K562 (cell line): ENCODE data around the gene CCDC60. TPM values are rescaled to one million over a fixed set of nuclear protein-coding genes. Genes with fewer than 3 reads are reported as not detected.

ENCODE experiments used
- ATAC-seq: fragments of 200-7000 bp; cut with Tn5 transposase; 3 replicates; pipeline ENCODE4 v1.9.1; 2020; ENCODE audit warnings: moderate library complexity
- BruUV-seq: library from RNA; stranded (reverse); fragments of 400-500 nt; replicated peaks from 2 replicates; lab custom pipeline; 2021; lab: Mats Ljungman, UMichigan
- CTCF ChIA-PET: fragments of 300-600 bp; formaldehyde crosslinking; extraction: SDS; loops from one replicate; lab custom pipeline; 2021; ENCODE audit warnings: low intra/inter-chr PET ratio; lab: Yijun Ruan, JAX
- POLR2A ChIA-PET: fragments of 300-600, 350-650 bp; sonication (Branson Sonifier 250); formaldehyde crosslinking; extraction: SDS; loops from one replicate; lab custom pipeline; 2021; ENCODE audit warnings: antibody characterized with exemption, inconsistent platforms; lab: Yijun Ruan, JAX
- DNase-seq, 4 experiments: peaks; one replicate each; pipeline versions ENCODE4 v3.0.0 to v3.0.0-alpha.2; 2011 to 2018; ENCODE audit warnings: low spot score in 3 of 4, mixed read lengths in 3 of 4; ENCODE audit errors: extremely low read depth in 1 of 4
- FAIRE-seq: peaks from 2 replicates; lab custom pipeline; 2011; peaks lifted over from hg19 to GRCh38; lab: Jason Lieb, UNC
- H2AFZ ChIP-seq: 2 replicates; pipeline ENCODE4 v1.6.0; 2011; ENCODE audit warnings: low read depth, low read length, control low read depth, inconsistent platforms
- H3K27ac ChIP-seq: fragments of 200-600 bp; 3 replicates; pipeline ENCODE4 v1.8.0; 2011; ENCODE audit warnings: low read depth, mild to moderate bottlenecking, control low read depth, inconsistent platforms, low read length, moderate library complexity, mixed read lengths; ENCODE audit errors: extremely low read depth
- H3K27me3 ChIP-seq, 2 experiments: fragments of 300-600 bp in 1 of 2; 2 replicates in 1 of 2; 3 replicates in 1 of 2; pipeline versions ENCODE4 v1.6.0 to v1.8.0; 2011; ENCODE audit warnings: inconsistent platforms in 2 of 2, low read length in 2 of 2, mild to moderate bottlenecking in 1 of 2, mixed read lengths in 1 of 2, moderate library complexity in 1 of 2; ENCODE audit not compliant: control insufficient read depth in 2 of 2, insufficient read depth in 2 of 2
- H3K36me3 ChIP-seq: fragments of 300-600 bp; 3 replicates; pipeline ENCODE4 v1.8.0; 2011; ENCODE audit warnings: mild to moderate bottlenecking, low read length, inconsistent platforms; ENCODE audit not compliant: control insufficient read depth, insufficient read depth
- H3K4me1 ChIP-seq, 2 experiments: fragments of 200-600 bp in 1 of 2; replicated peaks in 1 of 2; 2 replicates in 1 of 2; 3 replicates in 1 of 2; pipeline versions ENCODE4 v1.5.1 to v1.8.0; 2011; ENCODE audit warnings: inconsistent platforms in 2 of 2, low read length in 2 of 2, mild to moderate bottlenecking in 1 of 2, mixed read lengths in 1 of 2, moderate library complexity in 1 of 2; ENCODE audit not compliant: control insufficient read depth in 2 of 2, insufficient read depth in 2 of 2
- H3K4me2 ChIP-seq: 2 replicates; pipeline ENCODE4 v1.6.1; 2011; ENCODE audit warnings: low read length, control low read depth, inconsistent platforms, mixed read lengths; ENCODE audit not compliant: insufficient read depth
- H3K4me3 ChIP-seq: fragments of 200-600 bp; sonication (generic), shearing (Covaris generic); 2 replicates; pipeline ENCODE4 v1.5.1; 2016; ENCODE audit warnings: control low read depth, inconsistent platforms
- H3K79me2 ChIP-seq: fragments of 200-600 bp; 3 replicates; pipeline ENCODE4 v1.8.0; 2011; ENCODE audit warnings: low read length, inconsistent platforms; ENCODE audit not compliant: control insufficient read depth, insufficient read depth
- H3K9ac ChIP-seq, 2 experiments: 2 replicates each; pipeline versions ENCODE4 v1.6.0 to v1.6.1; 2011; ENCODE audit warnings: low read depth in 2 of 2, low read length in 2 of 2, control low read depth in 1 of 2, inconsistent platforms in 1 of 2, mild to moderate bottlenecking in 1 of 2, mixed read lengths in 1 of 2; ENCODE audit not compliant: insufficient read depth in 1 of 2
- H3K9me1 ChIP-seq: one replicate; pipeline ENCODE4 v1.6.0; 2011; ENCODE audit warnings: inconsistent platforms, mild to moderate bottlenecking, low read length, moderate library complexity; ENCODE audit not compliant: control insufficient read depth, insufficient read depth
- H3K9me3 ChIP-seq: replicated peaks from 2 replicates; pipeline ENCODE4 v1.5.1; 2011; ENCODE audit warnings: low read depth, low read length, inconsistent platforms; ENCODE audit not compliant: control insufficient read depth, insufficient read depth
- H4K20me1 ChIP-seq: replicated peaks from 2 replicates; pipeline ENCODE4 v1.6.1; 2011; ENCODE audit warnings: low read length, inconsistent platforms, mixed read lengths; ENCODE audit not compliant: control insufficient read depth, insufficient read depth
- EP300 ChIP-seq: IDR thresholded peaks from 2 replicates; pipeline ENCODE4 v1.6.1; 2012; ENCODE audit warnings: low read length, improper control_type of control experiment
- FOXP1 ChIP-seq: sonication (generic); formaldehyde crosslinking; IDR thresholded peaks from 2 replicates; pipeline ENCODE4 v1.8.0; 2022; ENCODE audit warnings: mild to moderate bottlenecking, missing genetic modification reagents
- FUS ChIP-seq: fragments of 200-400 bp; formaldehyde crosslinking; optimal IDR thresholded peaks from 2 replicates; pipeline ENCODE3; 2017; ENCODE audit warnings: low read depth, low read length
- MEF2A ChIP-seq: IDR thresholded peaks from 2 replicates; pipeline ENCODE4 v1.6.1; 2011; ENCODE audit warnings: low read depth, mild to moderate bottlenecking, low read length, moderate library complexity; ENCODE audit not compliant: control insufficient read depth
- NFXL1 ChIP-seq: fragments of 450-650 bp; formaldehyde crosslinking; IDR thresholded peaks from 2 replicates; pipeline ENCODE4 v1.4.0; 2021; ENCODE audit warnings: mild to moderate bottlenecking
- PHF8 ChIP-seq: fragments of 200-600 bp; sonication (generic); IDR thresholded peaks from 2 replicates; pipeline ENCODE4 v1.6.1; 2012; ENCODE audit warnings: mixed run types, mild to moderate bottlenecking, inconsistent platforms, low read length, moderate library complexity, borderline replicate concordance
- THRAP3 ChIP-seq: fragments of 450-650 bp; IDR thresholded peaks from 2 replicates; pipeline ENCODE4 v1.6.1; 2016; ENCODE audit warnings: mild to moderate bottlenecking, inconsistent platforms, borderline replicate concordance
- ZBTB17 ChIP-seq: fragments of 450-650 bp; formaldehyde crosslinking; IDR thresholded peaks from 2 replicates; pipeline ENCODE4 v1.4.0; 2020; ENCODE audit warnings: mild to moderate bottlenecking
- ZFP1 ChIP-seq: fragments of 450-650 bp; formaldehyde crosslinking; IDR thresholded peaks from 2 replicates; pipeline ENCODE4 v1.4.0; 2020; ENCODE audit warnings: mild to moderate bottlenecking, mixed read lengths
- ZNF23 ChIP-seq: fragments of 250-450 bp; sonication (Bioruptor Pico); IDR thresholded peaks from 2 replicates; pipeline ENCODE4 v1.4.0; 2020; ENCODE audit warnings: mild to moderate bottlenecking
- WGBS: fragments of 100-300 bp; shearing (Covaris generic); methylation state at CpG from one replicate; pipeline ENCODE4 v1.1.6; 2016; ENCODE audit warnings: low coverage, mixed read lengths; ENCODE audit not compliant: insufficient coverage; ENCODE audit errors: missing lambda C conversion rate; 5-methylcytosine and 5-hydroxymethylcytosine counted together
- in situ Hi-C: fragments of 300-500 bp; cut with MboI; formaldehyde crosslinking; loops from 4 replicates; pipeline ENCODE4 v1.15.0; 2018; ENCODE audit warnings: inconsistent platforms, mixed read lengths
- intact Hi-C: fragments of 100-400 bp; cut with micrococcal nuclease; formaldehyde crosslinking; loops from 2 replicates; pipeline ENCODE4 v1.14.2; 2022
- polyA plus RNA-seq, 8 experiments: library from polyadenylated mRNA; depleted of rRNA in 4 of 8; stranded (reverse) in 5 of 8; unstranded in 3 of 8; fragments of >200 nt; fragmentation: Nextera tagmentation in 2 of 8; fragmentation: Illumina TruSeq in 1 of 8; extraction: Ambion mirVana in 2 of 8; extraction: Trizol in 1 of 8; gene quantifications; 2 replicates each; pipeline versions ENCODE4 v1.2.1 to v1.2.3, GENCODE V29; 2011 to 2014; ENCODE audit warnings: inconsistent platforms in 1 of 8, missing spikeins in 1 of 8
- total RNA-seq, 7 experiments: library from RNA; depleted of rRNA in 6 of 7; stranded (reverse); fragments of >200 nt in 6 of 7; fragmentation: Illumina TruSeq in 2 of 7; extraction: Trizol in 2 of 7; gene quantifications; 2 replicates each; pipeline versions ENCODE4 v1.2.1 to v1.2.3, GENCODE V29; 2011 to 2021; ENCODE audit warnings: low replicate concordance in 1 of 7
- TF ChIP-seq, protein P1 (sequence below): fragments of 250-450 bp; sonication (Bioruptor Pico); IDR thresholded peaks from 2 replicates; pipeline ENCODE4 v1.4.0; 2020
- TF ChIP-seq, protein P2 (sequence below): IDR thresholded peaks from 3 replicates; pipeline ENCODE4 v1.6.1; 2011; ENCODE audit warnings: borderline replicate concordance, mild to moderate bottlenecking; ENCODE audit not compliant: insufficient read length, insufficient read depth

The CCDC60 gene
- total and polyA plus RNA-seq, 9 of the 15 experiments (the other 6 are each of a cell fraction or from before 2014, with no cell fraction given): not detected

DNA sequence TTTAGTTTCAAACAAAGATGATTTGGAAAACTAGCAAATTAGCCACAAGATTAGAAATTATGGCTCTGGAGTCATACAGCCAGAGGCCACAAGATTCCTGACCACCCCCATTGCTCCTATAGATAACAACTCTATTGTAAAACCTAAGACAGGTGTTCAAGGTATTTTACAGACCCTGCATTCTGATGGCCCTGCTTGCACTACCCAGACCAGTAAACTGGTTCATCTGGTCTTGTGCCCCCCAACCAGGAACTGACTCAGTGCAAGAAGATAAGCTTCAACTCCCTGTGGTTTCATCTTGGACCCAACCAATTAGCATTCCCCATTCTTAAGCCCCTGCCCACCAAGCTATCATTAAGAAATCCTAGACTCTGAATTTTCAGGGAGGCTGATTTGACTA, 125.0 kb downstream of the CCDC60 start:
- H3K4me2 ChIP-seq: no peak overlapping the region
- no peaks in the 10 kb centered on the region for H3K4me1 ChIP-seq
- intact Hi-C loops (no loop called here), in situ Hi-C loops (no loop called here)
- H3K36me3 ChIP-seq: no peaks in the 10 kb centered on the region
- H3K27me3 ChIP-seq: no peaks in the 10 kb centered on the region
- ChIA-PET CTCF (no interaction called here), POLR2A (interaction anchor here (0.6 kb wide), 1 partner anchor 1014 kb away, joined by 3 read pairs; no protein-coding TSS in a partner anchor)
- TF ChIP-seq ZNF23 (CRISPR knock-in tag): no peak
- TF ChIP-seq EP300: no peak
- no peak overlapping the region for H2AFZ ChIP-seq
- FAIRE-seq (no peak), DNase-seq (no peak), ATAC-seq (no peak)
- H3K4me3 ChIP-seq: no peak overlapping the region
- H3K79me2 ChIP-seq: no peaks in the 10 kb centered on the region
- no peaks in the 10 kb centered on the region for H3K9me3 ChIP-seq
- no peaks in the 10 kb centered on the region for H3K9me1 ChIP-seq
- no peak overlapping the region for H3K9ac ChIP-seq
- no peaks in the 10 kb centered on the region for H4K20me1 ChIP-seq
- no TSS peak for BruUV-seq
- H3K27ac ChIP-seq: no peak overlapping the region

DNA sequence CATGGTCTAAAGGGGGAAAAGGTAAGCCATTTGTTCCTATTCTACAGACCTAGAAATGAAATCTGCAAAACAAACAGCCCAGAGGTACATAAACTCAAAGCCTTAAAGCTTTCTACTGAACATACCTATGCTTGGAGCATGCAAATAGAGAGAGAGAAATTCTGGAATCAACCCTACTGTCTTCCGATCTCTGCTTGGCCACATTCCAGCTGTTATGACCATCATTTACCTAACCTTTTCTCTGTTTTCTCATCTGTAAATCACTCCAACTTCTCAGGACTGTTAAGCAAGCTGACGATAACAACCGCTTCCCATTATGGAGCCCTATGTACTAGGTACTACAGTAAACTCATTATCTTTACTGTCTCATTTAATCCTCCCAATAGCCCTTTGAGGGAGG, 126.3 kb downstream of the CCDC60 start:
- no peaks in the 10 kb centered on the region for H3K27me3 ChIP-seq
- no peaks in the 10 kb centered on the region for H3K4me1 ChIP-seq
- CTCF ChIA-PET: no interaction called here
- in situ Hi-C loops: no loop called here
- POLR2A ChIA-PET: no interaction called here
- no peak overlapping the region for H2AFZ ChIP-seq
- intact Hi-C loops: no loop called here
- H3K4me3 ChIP-seq: no peak overlapping the region
- BruUV-seq: no TSS peak
- TF ChIP-seq FOXP1 (CRISPR knock-in tag) (no peak), ZFP1 (CRISPR knock-in tag) (no peak), MEF2A (no peak), NFXL1 (CRISPR knock-in tag) (no peak), FUS (no peak), PHF8 (no peak), THRAP3 (no peak), ZBTB17 (CRISPR knock-in tag) (no peak)
- TF ChIP-seq, protein P1, sequence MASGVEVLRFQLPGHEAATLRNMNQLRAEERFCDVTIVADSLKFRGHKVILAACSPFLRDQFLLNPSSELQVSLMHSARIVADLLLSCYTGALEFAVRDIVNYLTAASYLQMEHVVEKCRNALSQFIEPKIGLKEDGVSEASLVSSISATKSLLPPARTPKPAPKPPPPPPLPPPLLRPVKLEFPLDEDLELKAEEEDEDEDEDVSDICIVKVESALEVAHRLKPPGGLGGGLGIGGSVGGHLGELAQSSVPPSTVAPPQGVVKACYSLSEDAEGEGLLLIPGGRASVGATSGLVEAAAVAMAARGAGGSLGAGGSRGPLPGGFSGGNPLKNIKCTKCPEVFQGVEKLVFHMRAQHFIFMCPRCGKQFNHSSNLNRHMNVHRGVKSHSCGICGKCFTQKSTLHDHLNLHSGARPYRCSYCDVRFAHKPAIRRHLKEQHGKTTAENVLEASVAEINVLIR (CRISPR knock-in tag): no peak
- TF ChIP-seq, protein P2, sequence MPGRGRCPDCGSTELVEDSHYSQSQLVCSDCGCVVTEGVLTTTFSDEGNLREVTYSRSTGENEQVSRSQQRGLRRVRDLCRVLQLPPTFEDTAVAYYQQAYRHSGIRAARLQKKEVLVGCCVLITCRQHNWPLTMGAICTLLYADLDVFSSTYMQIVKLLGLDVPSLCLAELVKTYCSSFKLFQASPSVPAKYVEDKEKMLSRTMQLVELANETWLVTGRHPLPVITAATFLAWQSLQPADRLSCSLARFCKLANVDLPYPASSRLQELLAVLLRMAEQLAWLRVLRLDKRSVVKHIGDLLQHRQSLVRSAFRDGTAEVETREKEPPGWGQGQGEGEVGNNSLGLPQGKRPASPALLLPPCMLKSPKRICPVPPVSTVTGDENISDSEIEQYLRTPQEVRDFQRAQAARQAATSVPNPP: no peak
- H3K9me1 ChIP-seq: no peaks in the 10 kb centered on the region
- no peaks in the 10 kb centered on the region for H4K20me1 ChIP-seq
- no peaks in the 10 kb centered on the region for H3K36me3 ChIP-seq
- no peak overlapping the region for H3K27ac ChIP-seq
- 5% methylated on average over 3 of the region's 3 CpGs for WGBS
- H3K9me3 ChIP-seq: no peaks in the 10 kb centered on the region
- FAIRE-seq: no peak
- no peak for ATAC-seq
- no peak for DNase-seq
- H3K4me2 ChIP-seq: no peak overlapping the region
- no peaks in the 10 kb centered on the region for H3K79me2 ChIP-seq
- no peak overlapping the region for H3K9ac ChIP-seq
